IMR-90 (cell line): ENCODE results near the gene OR2G2. TPM values are rescaled to one million over a fixed set of nuclear protein-coding genes. Genes with fewer than 3 reads are reported as not detected.

Experiments
- ATAC-seq: fragments of 200-7000 bp; cut with Tn5 transposase; 2 replicates; pipeline ENCODE4 v1.9.1; 2020; ENCODE audit warnings: low read depth, mild to moderate bottlenecking, moderate library complexity
- BruUV-seq: library from RNA; stranded (reverse); fragments of 400-500 nt; replicated peaks from 2 replicates; lab custom pipeline; 2021; lab: Mats Ljungman, UMichigan
- CTCF ChIA-PET: fragments of 300-600 bp; formaldehyde crosslinking; extraction: SDS; loops from one replicate; lab custom pipeline; 2021; ENCODE audit warnings: antibody characterized with exemption; lab: Yijun Ruan, JAX
- POLR2A ChIA-PET: fragments of 300-600 bp; sonication (Branson Sonifier 250); formaldehyde crosslinking; loops from one replicate; lab custom pipeline; 2022; ENCODE audit warnings: antibody characterized with exemption; ENCODE audit not compliant: unreplicated experiment; lab: Charles Lee
- DNase-seq: peaks from one replicate; pipeline ENCODE4 v3.0.0; 2013
- H2AFZ ChIP-seq: replicated peaks from 2 replicates; pipeline ENCODE3; 2013; ENCODE audit warnings: low read length, mild to moderate bottlenecking; ENCODE audit not compliant: poor library complexity
- H2AK5ac ChIP-seq: 2 replicates; pipeline ENCODE4 v1.6.1; 2013; ENCODE audit warnings: low read depth, low read length, inconsistent platforms
- H2AK9ac ChIP-seq: replicated peaks from 2 replicates; pipeline ENCODE3; 2013; ENCODE audit warnings: mild to moderate bottlenecking, low read depth, low read length, moderate library complexity; ENCODE audit not compliant: poor library complexity
- H2BK120ac ChIP-seq: 2 replicates; pipeline ENCODE4 v1.6.1; 2013; ENCODE audit warnings: low read depth, low read length, inconsistent platforms
- H2BK15ac ChIP-seq: 3 replicates; pipeline ENCODE4 v1.6.1; 2013; ENCODE audit warnings: low read depth, low read length, inconsistent platforms
- H2BK20ac ChIP-seq: 2 replicates; pipeline ENCODE4 v1.6.1; 2013; ENCODE audit warnings: low read depth, mild to moderate bottlenecking, inconsistent platforms, low read length, moderate library complexity
- H2BK5ac ChIP-seq: 2 replicates; pipeline ENCODE4 v1.6.1; 2013; ENCODE audit warnings: mild to moderate bottlenecking, low read depth, low read length, inconsistent platforms; ENCODE audit not compliant: poor library complexity, severe bottlenecking
- H3K14ac ChIP-seq: replicated peaks from 2 replicates; pipeline ENCODE4 v1.6.1; 2013; ENCODE audit warnings: low read depth, low read length, inconsistent platforms
- H3K18ac ChIP-seq: 2 replicates; pipeline ENCODE4 v1.6.1; 2013; ENCODE audit warnings: low read depth, low read length, control low read depth
- H3K23ac ChIP-seq: 2 replicates; pipeline ENCODE4 v1.6.1; 2013; ENCODE audit warnings: low read depth, low read length, inconsistent platforms
- H3K27ac ChIP-seq: 2 replicates; pipeline ENCODE4 v1.5.1; 2013; ENCODE audit warnings: mild to moderate bottlenecking, control low read depth, low read length; ENCODE audit not compliant: insufficient read depth
- H3K27me3 ChIP-seq: 2 replicates; pipeline ENCODE4 v1.6.1; 2013; ENCODE audit warnings: low read length; ENCODE audit not compliant: control insufficient read depth, insufficient read depth
- H3K36me3 ChIP-seq: 2 replicates; pipeline ENCODE4 v1.6.1; 2013; ENCODE audit warnings: low read length, mixed read lengths; ENCODE audit not compliant: control insufficient read depth, insufficient read depth
- H3K4ac ChIP-seq: 2 replicates; pipeline ENCODE4 v1.6.1; 2013; ENCODE audit warnings: low read depth, low read length, inconsistent platforms
- H3K4me1 ChIP-seq: 2 replicates; pipeline ENCODE4 v1.6.1; 2013; ENCODE audit warnings: low read length, mixed read lengths; ENCODE audit not compliant: control insufficient read depth, insufficient read depth
- H3K4me2 ChIP-seq: 2 replicates; pipeline ENCODE4 v1.6.1; 2013; ENCODE audit warnings: low read depth, mild to moderate bottlenecking, control low read depth, low read length, moderate library complexity
- H3K4me3 ChIP-seq: 2 replicates; pipeline ENCODE4 v1.5.1; 2013; ENCODE audit warnings: low read depth, mild to moderate bottlenecking, control low read depth, low read length, moderate library complexity; ENCODE audit not compliant: insufficient read depth
- H3K56ac ChIP-seq: 2 replicates; pipeline ENCODE4 v1.6.1; 2013; ENCODE audit warnings: low read length, inconsistent platforms; ENCODE audit not compliant: insufficient read depth; ENCODE audit errors: extremely low read depth
- H3K79me1 ChIP-seq, 2 experiments: 2 replicates each; pipeline ENCODE4 v1.6.1; 2013; ENCODE audit warnings: low read length in 2 of 2, inconsistent platforms in 1 of 2, low read depth in 1 of 2
- H3K9ac ChIP-seq: 2 replicates; pipeline ENCODE4 v1.6.1; 2013; ENCODE audit warnings: low read depth, low read length, control low read depth
- H3K9me1 ChIP-seq: 2 replicates; pipeline ENCODE4 v1.6.1; 2013; ENCODE audit warnings: low read length, inconsistent platforms; ENCODE audit not compliant: insufficient read depth
- H3K9me3 ChIP-seq: 2 replicates; pipeline ENCODE4 v1.6.1; 2013; ENCODE audit warnings: low read length; ENCODE audit not compliant: control insufficient read depth, insufficient read depth
- H4K20me1 ChIP-seq: 2 replicates; pipeline ENCODE4 v1.6.1; 2013; ENCODE audit warnings: low read length, inconsistent platforms; ENCODE audit not compliant: insufficient read depth
- H4K5ac ChIP-seq: 2 replicates; pipeline ENCODE4 v1.6.1; 2013; ENCODE audit warnings: mild to moderate bottlenecking, low read depth, low read length, control low read depth
- H4K8ac ChIP-seq, 2 experiments: 2 replicates each; pipeline ENCODE4 v1.6.1; 2013; ENCODE audit warnings: low read depth in 2 of 2, low read length in 2 of 2, control low read depth in 1 of 2, inconsistent platforms in 1 of 2
- H4K91ac ChIP-seq: 2 replicates; pipeline ENCODE4 v1.6.1; 2013; ENCODE audit warnings: low read depth, low read length, inconsistent platforms; ENCODE audit not compliant: insufficient read depth
- POLR2A ChIP-seq: IDR thresholded peaks from 2 replicates; pipeline ENCODE4 v1.6.1; 2012; ENCODE audit warnings: mild to moderate bottlenecking, low read depth, low read length
- RCOR1 ChIP-seq: IDR thresholded peaks from 2 replicates; pipeline ENCODE4 v1.6.1; 2012; ENCODE audit warnings: mild to moderate bottlenecking, low read length, improper control_type of control experiment; ENCODE audit not compliant: insufficient replicate concordance
- WGBS, 2 experiments: methylation state at CpG; one replicate each; pipeline versions ENCODE4 v1.1.5 to v1.1.7; 2013; ENCODE audit warnings: missing lambda C conversion rate in 2 of 2; ENCODE audit not compliant: insufficient read length in 1 of 2; ENCODE audit errors: extremely low coverage in 2 of 2; 5-methylcytosine and 5-hydroxymethylcytosine counted together
- dilution Hi-C: fragments of 300-500 bp; cut with HindIII; formaldehyde crosslinking; loops from one replicate; pipeline ENCODE4 v1.14.3; 2018; ENCODE audit warnings: low sequenced_read_pairs; ENCODE audit not compliant: unreplicated experiment
- in situ Hi-C: fragments of 300-500 bp; cut with MboI; formaldehyde crosslinking; loops from 3 replicates; pipeline ENCODE4 v1.14.3; 2019; ENCODE audit warnings: low sequenced_read_pairs, inconsistent platforms, mixed read lengths
- intact Hi-C: fragments of 100-400 bp; cut with micrococcal nuclease; formaldehyde crosslinking; loops from 2 replicates; pipeline ENCODE4 v1.10.0; 2022
- polyA plus RNA-seq, 3 experiments: library from polyadenylated mRNA; depleted of rRNA; stranded (reverse); fragments of >200 nt; gene quantifications; 2 replicates each; pipeline ENCODE4 v1.2.3, GENCODE V29; 2012; ENCODE audit warnings: low replicate concordance in 1 of 3
- total RNA-seq: library from RNA; depleted of rRNA; stranded (reverse); fragments of >200 nt; gene quantifications from 2 replicates; pipeline ENCODE4 v1.2.3, GENCODE V29; 2012
- TF ChIP-seq, protein P1 (sequence below): fragments of 150-350 bp; IDR thresholded peaks from 2 replicates; pipeline ENCODE4 v1.6.1; 2016; ENCODE audit warnings: low read depth, mild to moderate bottlenecking, low read length, moderate library complexity, borderline replicate concordance
- TF ChIP-seq, protein P2 (sequence below): conservative IDR thresholded peaks from 2 replicates; pipeline ENCODE4 v1.5.1; 2012; ENCODE audit warnings: mild to moderate bottlenecking, low read depth, low read length, improper control_type of control experiment

OR2G2 gene
- total and polyA plus RNA-seq, 2 of the 4 experiments (the other 2 are of a cell fraction): not detected

GRCh38 chr1:247576514-247576913 lies 11.6 kb upstream of the OR2G2 start:
- no peak overlapping the region for H4K5ac ChIP-seq
- no peak overlapping the region for H4K8ac ChIP-seq
- POLR2A ChIA-PET: no interaction called here
- no peak overlapping the region for H4K91ac ChIP-seq
- H3K9ac ChIP-seq: no peak overlapping the region
- BruUV-seq: no TSS peak
- TF ChIP-seq, protein P1, sequence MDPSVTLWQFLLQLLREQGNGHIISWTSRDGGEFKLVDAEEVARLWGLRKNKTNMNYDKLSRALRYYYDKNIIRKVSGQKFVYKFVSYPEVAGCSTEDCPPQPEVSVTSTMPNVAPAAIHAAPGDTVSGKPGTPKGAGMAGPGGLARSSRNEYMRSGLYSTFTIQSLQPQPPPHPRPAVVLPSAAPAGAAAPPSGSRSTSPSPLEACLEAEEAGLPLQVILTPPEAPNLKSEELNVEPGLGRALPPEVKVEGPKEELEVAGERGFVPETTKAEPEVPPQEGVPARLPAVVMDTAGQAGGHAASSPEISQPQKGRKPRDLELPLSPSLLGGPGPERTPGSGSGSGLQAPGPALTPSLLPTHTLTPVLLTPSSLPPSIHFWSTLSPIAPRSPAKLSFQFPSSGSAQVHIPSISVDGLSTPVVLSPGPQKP: no peak
- TF ChIP-seq POLR2A (no peak), RCOR1 (no peak)
- TF ChIP-seq, protein P2, sequence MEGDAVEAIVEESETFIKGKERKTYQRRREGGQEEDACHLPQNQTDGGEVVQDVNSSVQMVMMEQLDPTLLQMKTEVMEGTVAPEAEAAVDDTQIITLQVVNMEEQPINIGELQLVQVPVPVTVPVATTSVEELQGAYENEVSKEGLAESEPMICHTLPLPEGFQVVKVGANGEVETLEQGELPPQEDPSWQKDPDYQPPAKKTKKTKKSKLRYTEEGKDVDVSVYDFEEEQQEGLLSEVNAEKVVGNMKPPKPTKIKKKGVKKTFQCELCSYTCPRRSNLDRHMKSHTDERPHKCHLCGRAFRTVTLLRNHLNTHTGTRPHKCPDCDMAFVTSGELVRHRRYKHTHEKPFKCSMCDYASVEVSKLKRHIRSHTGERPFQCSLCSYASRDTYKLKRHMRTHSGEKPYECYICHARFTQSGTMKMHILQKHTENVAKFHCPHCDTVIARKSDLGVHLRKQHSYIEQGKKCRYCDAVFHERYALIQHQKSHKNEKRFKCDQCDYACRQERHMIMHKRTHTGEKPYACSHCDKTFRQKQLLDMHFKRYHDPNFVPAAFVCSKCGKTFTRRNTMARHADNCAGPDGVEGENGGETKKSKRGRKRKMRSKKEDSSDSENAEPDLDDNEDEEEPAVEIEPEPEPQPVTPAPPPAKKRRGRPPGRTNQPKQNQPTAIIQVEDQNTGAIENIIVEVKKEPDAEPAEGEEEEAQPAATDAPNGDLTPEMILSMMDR: 0 out of 2 replicates have a peak, but pooled peaks have one; percentile 13
- no peak overlapping the region for H3K14ac ChIP-seq
- H3K27me3 ChIP-seq: no peaks in the 10 kb centered on the region
- no peak for ATAC-seq
- H4K20me1 ChIP-seq: no peaks in the 10 kb centered on the region
- DNase-seq: no peak
- no peak overlapping the region for H2BK15ac ChIP-seq
- no peak overlapping the region for H2BK120ac ChIP-seq
- no peak overlapping the region for H2BK20ac ChIP-seq
- no peak overlapping the region for H2AK5ac ChIP-seq
- H3K56ac ChIP-seq: no peak overlapping the region
- dilution Hi-C loops: no loop called here
- H3K4ac ChIP-seq: no peak overlapping the region
- H2AK9ac ChIP-seq: no peak overlapping the region
- H3K9me1 ChIP-seq: no peaks in the 10 kb centered on the region
- no peak overlapping the region for H3K18ac ChIP-seq
- H3K79me1 ChIP-seq: no peaks in the 10 kb centered on the region
- intact Hi-C loops: loop anchor here (1.0 kb wide), 1 partner anchor 186 kb away; no protein-coding TSS in a partner anchor
- no peaks in the 10 kb centered on the region for H3K4me1 ChIP-seq
- in situ Hi-C loops: no loop called here
- no CpG with 5 or more reads among the region's 3 CpGs for WGBS, 2 experiments
- no peak overlapping the region for H3K23ac ChIP-seq
- no peak overlapping the region for H2AFZ ChIP-seq
- no peak overlapping the region for H3K4me3 ChIP-seq
- H3K9me3 ChIP-seq: peaks cover 15% of the 10 kb centered on the region
- no peak overlapping the region for H3K27ac ChIP-seq
- no peaks in the 10 kb centered on the region for H3K36me3 ChIP-seq
- CTCF ChIA-PET: interaction anchor here (0.9 kb wide), 1 partner anchor 186 kb away, joined by 3 read pairs; no protein-coding TSS in a partner anchor
- H2BK5ac ChIP-seq: no peak overlapping the region
- H3K4me2 ChIP-seq: no peak overlapping the region
